Neural progenitor cell (in vitro differentiated cells): ENCODE measurements around the gene SPN.

Source experiments
- EZH2phosphoT487 ChIP-seq: fragments of 200-600 bp; sonication (generic); IDR thresholded peaks from 2 replicates; pipeline ENCODE4 v1.6.1; 2017; ENCODE audit warnings: antibody characterized with exemption
- TF ChIP-seq, protein P1 (sequence below): fragments of 200-600 bp; sonication (generic); IDR thresholded peaks from 2 replicates; pipeline ENCODE4 v1.5.1; 2017; ENCODE audit warnings: antibody characterized with exemption, mild to moderate bottlenecking

GRCh38 chr16:29712809-29713208 is 49.8 kb downstream of the SPN start:
- TF ChIP-seq, protein P1, sequence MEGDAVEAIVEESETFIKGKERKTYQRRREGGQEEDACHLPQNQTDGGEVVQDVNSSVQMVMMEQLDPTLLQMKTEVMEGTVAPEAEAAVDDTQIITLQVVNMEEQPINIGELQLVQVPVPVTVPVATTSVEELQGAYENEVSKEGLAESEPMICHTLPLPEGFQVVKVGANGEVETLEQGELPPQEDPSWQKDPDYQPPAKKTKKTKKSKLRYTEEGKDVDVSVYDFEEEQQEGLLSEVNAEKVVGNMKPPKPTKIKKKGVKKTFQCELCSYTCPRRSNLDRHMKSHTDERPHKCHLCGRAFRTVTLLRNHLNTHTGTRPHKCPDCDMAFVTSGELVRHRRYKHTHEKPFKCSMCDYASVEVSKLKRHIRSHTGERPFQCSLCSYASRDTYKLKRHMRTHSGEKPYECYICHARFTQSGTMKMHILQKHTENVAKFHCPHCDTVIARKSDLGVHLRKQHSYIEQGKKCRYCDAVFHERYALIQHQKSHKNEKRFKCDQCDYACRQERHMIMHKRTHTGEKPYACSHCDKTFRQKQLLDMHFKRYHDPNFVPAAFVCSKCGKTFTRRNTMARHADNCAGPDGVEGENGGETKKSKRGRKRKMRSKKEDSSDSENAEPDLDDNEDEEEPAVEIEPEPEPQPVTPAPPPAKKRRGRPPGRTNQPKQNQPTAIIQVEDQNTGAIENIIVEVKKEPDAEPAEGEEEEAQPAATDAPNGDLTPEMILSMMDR = no peak
- TF ChIP-seq EZH2phosphoT487 = no peak
